Nephron (organoid): ENCODE measurements around the gene ZNF341.

Experiments
- H3K27ac Mint-ChIP-seq, 3 experiments: 2 replicates each; pipeline ENCODE4 v1.8.0; 2020; ENCODE audit warnings: mixed read lengths in 3 of 3, mild to moderate bottlenecking in 2 of 3, moderate library complexity in 1 of 3
- H3K27me3 Mint-ChIP-seq: 2 replicates; pipeline ENCODE4 v1.8.0; 2021; ENCODE audit warnings: low read depth, mild to moderate bottlenecking, moderate library complexity, mixed read lengths
- H3K36me3 Mint-ChIP-seq: 2 replicates; pipeline ENCODE4 v1.8.0; 2020; ENCODE audit warnings: low read depth, mixed read lengths
- H3K4me1 Mint-ChIP-seq: 2 replicates; pipeline ENCODE4 v1.8.0; 2020; ENCODE audit warnings: mixed read lengths
- H3K4me3 Mint-ChIP-seq, 3 experiments: 2 replicates each; pipeline ENCODE4 v1.8.0; 2020; ENCODE audit warnings: mild to moderate bottlenecking in 3 of 3, mixed read lengths in 3 of 3, moderate library complexity in 2 of 3
- H3K9me3 Mint-ChIP-seq: 2 replicates; pipeline ENCODE4 v1.8.0; 2020; ENCODE audit warnings: mixed read lengths
- TF ChIP-seq, protein P1 (sequence below), 3 experiments: fragments of 200-600 bp; sonication (generic); IDR thresholded peaks; one replicate each; pipeline ENCODE4 v1.5.0; 2021; ENCODE audit warnings: antibody characterized with exemption in 3 of 3; ENCODE audit not compliant: unreplicated experiment in 3 of 3

ZNF341 gene

GRCh38 chr20:33796263-33796906 lies 64.6 kb downstream of the ZNF341 start:
- Mint-ChIP-seq H3K4me3 (no peak overlapping the region), H3K27me3 (no peaks in the 10 kb centered on the region), H3K4me1 (no peaks in the 10 kb centered on the region), H3K27ac (peak overlapping the region in 1 of 3 experiments; percentile 61), H3K9me3 (no peaks in the 10 kb centered on the region), H3K36me3 (no peaks in the 10 kb centered on the region)
- TF ChIP-seq, protein P1, sequence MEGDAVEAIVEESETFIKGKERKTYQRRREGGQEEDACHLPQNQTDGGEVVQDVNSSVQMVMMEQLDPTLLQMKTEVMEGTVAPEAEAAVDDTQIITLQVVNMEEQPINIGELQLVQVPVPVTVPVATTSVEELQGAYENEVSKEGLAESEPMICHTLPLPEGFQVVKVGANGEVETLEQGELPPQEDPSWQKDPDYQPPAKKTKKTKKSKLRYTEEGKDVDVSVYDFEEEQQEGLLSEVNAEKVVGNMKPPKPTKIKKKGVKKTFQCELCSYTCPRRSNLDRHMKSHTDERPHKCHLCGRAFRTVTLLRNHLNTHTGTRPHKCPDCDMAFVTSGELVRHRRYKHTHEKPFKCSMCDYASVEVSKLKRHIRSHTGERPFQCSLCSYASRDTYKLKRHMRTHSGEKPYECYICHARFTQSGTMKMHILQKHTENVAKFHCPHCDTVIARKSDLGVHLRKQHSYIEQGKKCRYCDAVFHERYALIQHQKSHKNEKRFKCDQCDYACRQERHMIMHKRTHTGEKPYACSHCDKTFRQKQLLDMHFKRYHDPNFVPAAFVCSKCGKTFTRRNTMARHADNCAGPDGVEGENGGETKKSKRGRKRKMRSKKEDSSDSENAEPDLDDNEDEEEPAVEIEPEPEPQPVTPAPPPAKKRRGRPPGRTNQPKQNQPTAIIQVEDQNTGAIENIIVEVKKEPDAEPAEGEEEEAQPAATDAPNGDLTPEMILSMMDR (IDR thresholded peaks at IDR 0.05; ENCODE audit: unreplicated experiment in 3 of 3): no peak

DNA sequence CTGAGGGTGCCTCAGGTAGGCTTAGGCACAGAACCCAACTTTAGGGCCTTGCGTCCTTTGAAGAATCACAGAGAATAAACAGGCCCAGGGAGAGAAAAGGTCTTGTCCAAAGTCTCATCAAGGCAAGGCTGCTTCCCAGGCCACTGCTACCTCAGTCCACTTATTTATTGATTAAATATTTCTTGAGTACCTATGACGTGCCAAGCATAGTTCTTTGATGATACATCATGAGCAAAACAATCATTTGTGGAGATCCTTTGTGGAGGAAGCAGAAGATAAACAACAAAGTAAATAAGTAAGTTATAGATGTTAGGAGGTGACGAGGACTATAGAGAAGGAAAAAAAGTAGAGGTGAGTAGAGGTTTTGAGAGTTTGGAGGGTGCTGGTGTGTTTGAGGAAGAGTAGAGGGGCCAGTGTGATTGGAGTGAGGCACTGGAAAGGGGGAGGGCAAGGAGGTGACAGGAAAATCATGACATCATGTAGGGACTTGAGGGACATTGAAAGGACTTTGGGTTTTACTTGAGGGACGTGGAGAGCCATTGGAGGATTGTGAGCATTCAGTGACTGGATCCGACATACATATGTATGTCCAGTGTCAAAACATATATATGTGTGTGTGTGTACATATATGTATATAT lies 65.2 kb downstream of the ZNF341 start:
- Mint-ChIP-seq H3K4me1 (no peaks in the 10 kb centered on the region), H3K36me3 (no peaks in the 10 kb centered on the region), H3K27me3 (no peaks in the 10 kb centered on the region), H3K4me3 (no peak overlapping the region), H3K27ac (peak overlapping the region in 1 of 3 experiments; percentile 61), H3K9me3 (no peaks in the 10 kb centered on the region)
- TF ChIP-seq, protein P1 (IDR thresholded peaks at IDR 0.05; ENCODE audit: unreplicated experiment in 3 of 3): no peak

DNA sequence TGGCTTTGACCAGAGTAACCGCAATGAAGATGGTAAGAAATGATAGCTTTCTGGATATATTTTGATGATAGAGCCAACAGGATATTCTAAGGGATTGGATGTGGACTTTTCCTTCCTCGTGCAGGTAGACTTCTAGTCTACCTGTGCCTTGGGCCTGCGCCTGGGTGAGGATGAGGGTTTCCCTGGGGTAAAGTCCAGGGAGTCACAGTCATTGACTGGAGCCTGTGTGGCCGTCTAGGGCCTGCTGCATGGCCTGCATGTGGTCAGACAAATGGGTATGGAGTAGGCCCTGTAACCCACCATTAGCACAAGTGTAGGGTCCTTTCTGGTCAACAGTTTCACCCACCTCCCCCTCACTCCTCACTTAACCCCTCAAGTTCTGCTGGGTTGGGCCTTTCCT lies 66.6 kb downstream of the ZNF341 start:
- Mint-ChIP-seq H3K4me1 (no peaks in the 10 kb centered on the region), H3K27me3 (no peaks in the 10 kb centered on the region), H3K4me3 (no peak overlapping the region), H3K27ac (peak overlapping the region in 1 of 3 experiments; percentile 62), H3K36me3 (no peaks in the 10 kb centered on the region), H3K9me3 (no peaks in the 10 kb centered on the region)
- TF ChIP-seq, protein P1 (IDR thresholded peaks at IDR 0.05; ENCODE audit: unreplicated experiment in 3 of 3): no peak

GRCh38 chr20:33803921-33804337 lies 72.1 kb downstream of the ZNF341 start:
- H3K4me3 Mint-ChIP-seq: no peak overlapping the region
- no peak overlapping the region for H3K27ac Mint-ChIP-seq
- no peaks in the 10 kb centered on the region for H3K36me3 Mint-ChIP-seq
- no peaks in the 10 kb centered on the region for H3K4me1 Mint-ChIP-seq
- H3K27me3 Mint-ChIP-seq: no peaks in the 10 kb centered on the region
- H3K9me3 Mint-ChIP-seq: no peaks in the 10 kb centered on the region
- TF ChIP-seq, protein P1 (IDR thresholded peaks at IDR 0.05; ENCODE audit: unreplicated experiment in 3 of 3): no peak

- no peak overlapping the region for H3K27ac Mint-ChIP-seq
- TF ChIP-seq, protein P1 (IDR thresholded peaks at IDR 0.05; ENCODE audit: unreplicated experiment in 3 of 3): no peak
Observed at GRCh38 chr20:33808388-33808787, 76.6 kb downstream of the ZNF341 start.

DNA sequence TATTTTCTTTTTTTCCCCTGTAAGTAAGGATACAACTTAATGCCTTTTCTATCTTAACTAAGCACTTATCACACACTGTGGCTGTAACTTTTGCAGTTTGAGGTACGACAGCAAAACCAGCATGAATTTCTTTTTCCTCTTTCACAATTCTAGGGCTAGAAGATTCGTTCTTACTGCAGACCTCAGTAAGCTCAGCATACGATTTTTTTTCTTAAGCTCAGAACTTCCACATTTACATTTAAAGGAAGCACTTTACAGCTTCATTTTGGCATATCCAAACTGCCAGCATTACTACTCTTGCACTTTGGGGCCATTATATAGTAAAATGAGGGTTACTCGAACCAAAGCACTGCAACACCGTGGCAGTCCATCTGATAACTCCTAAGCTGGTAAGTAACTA lies 78.5 kb downstream of the ZNF341 start:
- Mint-ChIP-seq H3K27me3 (no peaks in the 10 kb centered on the region), H3K27ac (no peak overlapping the region), H3K4me1 (peaks cover 22% of the 10 kb centered on the region), H3K4me3 (peak overlapping the region in 2 of 3 experiments; percentile 25 to 59), H3K9me3 (no peaks in the 10 kb centered on the region), H3K36me3 (peaks cover 7% of the 10 kb centered on the region)
- TF ChIP-seq, protein P1 (IDR thresholded peaks at IDR 0.05; ENCODE audit: unreplicated experiment in 3 of 3): no peak

More at GRCh38 chr20:33808388-33808787, 76.6 kb downstream of the ZNF341 start:
- no peaks in the 10 kb centered on the region for H3K9me3 Mint-ChIP-seq
- no peaks in the 10 kb centered on the region for H3K36me3 Mint-ChIP-seq
- H3K4me3 Mint-ChIP-seq: no peak overlapping the region
- H3K27me3 Mint-ChIP-seq: no peaks in the 10 kb centered on the region
- peaks cover 13% of the 10 kb centered on the region for H3K4me1 Mint-ChIP-seq
